HG03460 (cell line): ENCODE results near the gene SURF6.
"Not testable (repeated sequence)": the region's sequence is repeated elsewhere in the genome, so short reads cannot be mapped to it uniquely, and the experiment has no call there.

Experiments used
- ATAC-seq: cut with Tn5 transposase; IDR thresholded peaks from one replicate; pipeline ENCODE4 v1.9.1; 2021; ENCODE audit not compliant: unreplicated experiment

The SURF6 gene

DNA sequence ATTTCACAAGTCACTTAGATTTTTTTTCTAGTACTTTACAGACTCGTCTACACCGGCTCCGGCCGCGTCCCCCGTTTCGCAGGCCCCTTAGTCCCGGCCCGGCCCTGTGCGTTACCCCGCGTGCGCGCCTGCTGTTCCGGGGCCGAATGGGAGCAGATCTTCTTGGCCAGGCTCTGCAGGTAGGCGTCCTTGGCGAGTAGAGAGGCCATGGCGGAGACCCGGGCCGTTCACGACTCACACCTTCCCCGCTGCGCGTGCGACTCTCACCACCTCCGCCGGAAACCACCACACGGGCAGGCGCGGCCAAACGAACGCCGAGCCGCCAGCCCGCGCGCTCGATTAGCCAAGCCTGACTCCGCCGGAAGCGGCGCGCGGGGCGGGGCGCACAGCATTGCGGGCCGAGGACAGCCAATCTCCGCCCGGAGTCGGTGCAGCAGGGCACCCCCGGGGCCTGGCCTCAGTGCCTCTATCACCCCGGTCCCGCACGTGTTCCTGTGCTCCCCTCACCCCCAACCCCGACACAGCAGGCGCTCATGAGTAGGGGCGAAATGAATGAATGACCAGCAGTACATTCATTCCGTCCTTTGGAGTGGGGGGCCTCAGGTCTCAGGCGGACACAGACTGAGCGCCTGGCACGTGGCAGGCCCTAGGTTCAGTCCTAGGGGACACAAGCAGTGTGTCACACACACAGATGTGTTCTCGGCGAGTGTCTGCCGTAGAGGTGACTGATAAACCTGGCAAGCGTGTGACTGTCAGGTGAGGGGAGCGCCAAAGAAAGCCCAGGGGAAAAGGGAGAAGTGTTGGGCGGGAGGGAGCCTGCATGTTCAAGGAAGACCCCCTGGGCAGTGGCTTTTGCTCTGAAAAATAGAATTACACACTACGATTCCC lies at the start of gene SURF6:
SURF6 (minus strand) TSS at position 265 of the 888 bp plus-strand sequence; CDS start at position 209, 56 bp downstream.
- peak; percentile 86 for ATAC-seq

DNA sequence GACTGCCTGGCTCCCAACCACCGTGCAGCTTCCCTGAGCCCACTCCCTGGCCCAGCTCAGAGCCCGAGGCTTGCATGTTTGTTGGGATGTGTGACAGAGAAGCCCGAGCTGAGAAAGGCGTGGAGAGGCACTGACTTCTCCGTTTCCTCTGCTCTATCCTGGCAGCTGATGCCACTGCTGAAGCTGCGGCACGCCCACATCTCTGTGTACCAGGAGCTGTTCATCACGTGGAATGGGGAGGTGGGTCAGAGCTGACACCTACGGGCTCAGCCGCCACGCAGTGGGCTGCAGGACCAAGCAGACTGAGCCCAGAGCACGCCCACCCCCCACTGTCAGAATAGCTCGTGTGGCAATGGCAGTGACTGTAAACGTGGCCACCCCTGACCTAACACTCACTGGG lies 49.5 kb upstream of the SURF6 start:
- ATAC-seq: no peak

DNA sequence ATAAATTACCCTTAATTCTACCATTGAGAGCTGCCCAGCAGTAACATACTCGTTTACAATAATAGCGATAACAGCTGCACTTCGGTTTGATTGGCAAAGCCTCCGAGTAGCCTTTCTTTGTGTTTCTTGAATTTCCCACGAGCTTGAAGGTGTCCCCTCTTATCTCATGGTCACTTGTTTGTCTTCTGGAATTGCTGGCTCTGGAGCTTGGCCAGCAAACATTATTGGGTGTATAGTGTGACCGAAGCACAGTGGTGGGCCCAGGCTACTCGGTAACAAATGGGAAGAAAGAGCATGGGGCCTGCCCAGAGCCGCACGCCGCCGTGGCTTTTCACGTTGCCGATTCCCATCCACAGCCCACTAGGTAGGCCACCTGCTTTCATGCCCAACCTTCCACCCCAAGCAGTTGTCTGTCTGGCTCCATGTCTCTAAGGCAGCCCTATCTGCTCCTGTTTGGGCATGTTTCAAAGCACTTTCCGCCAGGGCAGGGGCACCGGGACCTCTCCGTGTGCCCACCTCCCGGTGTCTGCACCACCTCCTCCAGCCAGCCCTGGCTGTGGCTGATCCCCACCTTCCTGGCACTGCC lies 48.8 kb upstream of the SURF6 start:
- no peak for ATAC-seq

DNA sequence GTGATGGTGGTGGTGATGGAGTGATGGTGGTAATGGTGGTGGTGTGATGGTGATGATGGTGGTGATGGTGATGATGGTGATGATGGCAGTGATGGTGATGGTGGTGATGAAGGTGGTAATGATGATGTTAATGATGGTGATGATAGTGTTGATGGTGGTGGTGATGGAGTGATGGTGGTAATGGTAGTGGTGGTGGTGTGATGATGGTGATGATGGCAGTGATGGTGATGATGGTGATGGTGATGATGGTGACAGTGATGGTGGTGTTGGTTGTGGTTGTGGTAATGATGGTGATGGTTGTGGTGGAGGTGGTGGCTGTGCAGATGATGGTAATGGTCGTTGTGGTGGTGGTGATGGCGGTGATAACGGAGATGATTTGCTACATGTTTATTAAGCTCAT lies 47.5 kb upstream of the SURF6 start:
- ATAC-seq: no peak

DNA sequence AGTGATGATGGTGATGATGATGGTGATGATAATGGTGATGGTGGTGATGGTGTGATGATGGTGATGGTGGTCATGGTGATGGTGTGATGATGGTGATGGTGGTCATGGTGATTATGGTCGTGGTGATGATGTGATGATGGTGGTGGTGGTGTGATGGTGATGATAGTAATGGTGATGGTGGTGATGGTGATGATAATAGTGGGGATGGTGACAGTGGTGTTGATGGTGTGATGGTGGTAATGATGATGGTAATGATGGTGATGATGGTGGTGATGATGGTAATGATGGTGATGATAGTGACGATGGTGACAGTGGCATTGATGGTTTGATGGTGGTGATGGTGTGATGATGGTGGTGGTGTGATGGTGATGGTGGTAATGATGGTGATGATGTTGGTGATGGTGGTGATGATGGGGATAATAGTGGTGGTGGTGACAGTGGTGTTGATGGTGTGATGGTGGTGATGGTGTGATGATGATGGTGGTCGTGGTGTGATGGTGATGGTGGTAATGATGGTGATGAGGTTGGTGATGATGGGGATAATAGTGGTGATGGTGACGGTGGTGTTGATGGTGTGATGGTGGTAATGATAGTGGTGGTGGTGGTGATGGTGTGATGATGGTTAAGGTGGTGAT lies 46.6 kb upstream of the SURF6 start:
- no peak for ATAC-seq

DNA sequence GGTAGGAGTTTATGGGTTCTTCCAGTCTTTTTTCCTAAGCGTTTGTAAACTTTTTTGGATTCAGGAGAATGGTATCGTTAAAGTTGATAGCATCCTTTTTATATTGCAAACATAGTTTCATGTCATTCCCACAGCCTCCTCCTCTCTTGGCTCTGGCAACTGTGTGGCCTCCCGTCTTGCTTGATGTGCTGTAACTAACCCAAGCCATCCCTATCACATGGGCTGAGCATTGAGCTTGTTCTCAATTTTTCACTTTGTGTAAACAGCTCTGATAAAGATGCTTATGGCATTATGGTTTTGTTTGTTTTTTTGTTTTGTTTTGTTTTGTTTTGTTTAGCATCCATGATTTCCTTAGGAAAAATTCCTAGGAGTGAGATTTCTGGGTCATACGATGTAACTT lies 44.7 kb upstream of the SURF6 start:
- no peak for ATAC-seq

DNA sequence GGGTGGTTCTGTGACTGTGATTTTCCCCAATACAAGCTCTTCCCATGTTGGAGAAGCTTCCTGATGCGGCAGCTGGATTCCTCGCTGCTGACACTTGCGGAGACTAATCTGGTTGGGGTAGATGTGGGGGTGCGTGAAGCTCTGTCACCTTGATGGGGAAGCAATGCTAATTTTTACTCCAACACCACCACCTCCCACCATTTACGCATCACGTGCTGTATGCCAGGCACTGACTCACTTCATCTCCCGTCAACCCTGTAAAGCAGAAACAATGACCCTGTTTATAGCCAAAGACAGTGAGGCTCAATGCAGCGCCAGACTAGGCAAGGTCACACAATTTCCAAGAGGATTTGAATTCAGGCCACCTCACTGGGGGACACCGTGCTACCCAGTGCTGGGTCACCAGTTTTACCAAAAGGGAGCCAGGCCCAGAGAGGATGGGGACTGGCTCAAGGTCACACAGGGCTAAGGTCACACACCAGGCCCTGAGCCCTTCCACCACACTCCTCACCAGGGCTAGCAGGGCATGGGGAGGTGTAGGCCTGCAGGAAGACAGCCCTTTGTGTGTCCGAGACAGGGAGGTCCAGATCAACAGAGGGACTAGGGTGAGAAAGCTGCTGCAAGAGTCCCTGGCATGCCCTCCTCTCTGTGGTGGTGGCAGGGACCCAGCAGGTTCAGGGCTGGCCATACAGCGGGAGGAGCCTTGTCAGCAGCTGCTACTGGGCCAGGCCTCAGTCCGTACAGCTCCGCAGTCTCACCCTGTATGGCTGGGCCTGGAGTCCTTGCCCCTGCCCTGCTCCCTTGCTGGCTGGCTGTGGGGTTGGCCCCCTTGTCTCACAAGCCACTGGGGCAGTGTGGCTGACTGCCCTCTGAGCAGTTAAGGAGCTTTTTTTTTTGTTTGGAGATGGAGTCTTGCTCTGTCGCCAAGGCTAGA lies 43.4 kb upstream of the SURF6 start:
- ATAC-seq: no peak

DNA sequence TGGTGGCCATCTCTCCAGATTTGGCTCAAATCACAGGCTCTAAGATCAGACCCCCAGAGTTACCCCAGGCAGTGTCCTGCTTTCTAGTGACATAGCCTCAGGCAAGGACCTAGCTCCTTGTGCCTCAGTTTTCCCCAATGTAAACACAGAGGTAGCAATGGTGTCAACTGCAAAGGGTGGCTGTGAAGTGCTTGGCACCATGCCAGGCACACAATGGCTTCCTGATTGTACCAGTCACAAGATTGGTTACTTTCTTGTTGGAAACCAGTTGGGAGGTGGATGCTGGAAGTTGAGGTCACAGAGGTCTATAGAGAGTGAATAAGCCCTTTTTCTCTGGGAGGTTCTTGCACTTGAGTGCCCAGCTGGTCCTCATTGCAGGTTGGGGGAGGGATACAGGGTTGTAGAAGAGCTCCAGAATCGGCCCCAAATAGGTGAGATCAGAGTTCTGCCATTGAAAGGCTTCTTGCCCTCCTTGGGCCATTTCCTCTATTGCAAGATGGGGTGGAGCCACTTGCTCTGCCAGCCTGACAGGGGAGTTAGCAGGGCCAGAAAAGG lies 42.5 kb upstream of the SURF6 start:
- ATAC-seq: no peak

DNA sequence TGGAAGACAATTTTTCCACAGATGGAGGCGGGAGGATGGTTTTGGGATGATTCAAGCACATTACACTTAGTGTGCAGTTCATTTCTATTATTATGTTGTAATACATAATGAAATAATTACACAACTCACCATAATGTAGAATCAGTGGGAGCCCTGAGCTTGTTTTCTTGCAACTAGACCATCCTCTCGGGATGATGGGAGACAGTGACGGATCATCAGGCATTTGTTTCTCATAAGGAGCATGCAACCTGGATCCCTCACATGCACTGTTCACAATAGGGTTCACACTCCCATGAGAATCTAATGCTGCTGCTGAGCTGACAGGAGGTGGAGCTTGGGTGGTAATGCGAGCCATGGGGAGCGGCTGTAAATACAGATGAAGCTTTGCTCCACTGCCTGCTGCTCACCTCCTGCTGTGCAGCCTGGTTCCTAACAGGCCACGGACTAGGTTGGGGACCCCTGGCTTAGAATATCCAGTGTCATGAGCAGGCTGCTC lies 41.8 kb upstream of the SURF6 start:
- ATAC-seq: no peak

DNA sequence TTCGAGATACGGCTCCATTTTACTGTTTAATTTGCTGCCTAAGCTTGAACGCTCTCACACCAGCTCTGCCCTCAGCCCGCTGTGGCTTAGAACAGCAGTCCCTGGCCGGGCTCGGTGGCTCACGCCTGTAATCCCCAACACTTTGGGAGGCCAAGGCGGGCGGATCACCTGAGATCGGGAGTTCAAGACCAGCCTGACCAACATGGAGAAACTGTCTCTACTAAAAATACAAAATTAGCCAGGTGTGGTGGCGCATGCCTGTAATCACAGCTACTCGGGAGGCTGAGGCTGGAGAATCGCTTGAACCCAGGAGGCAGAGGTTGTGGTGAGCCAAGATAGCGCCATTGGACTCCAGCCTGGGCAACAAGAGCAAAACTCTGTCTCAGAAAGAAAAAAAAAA lies 41.3 kb upstream of the SURF6 start:
- not testable (repeated sequence) for ATAC-seq

DNA sequence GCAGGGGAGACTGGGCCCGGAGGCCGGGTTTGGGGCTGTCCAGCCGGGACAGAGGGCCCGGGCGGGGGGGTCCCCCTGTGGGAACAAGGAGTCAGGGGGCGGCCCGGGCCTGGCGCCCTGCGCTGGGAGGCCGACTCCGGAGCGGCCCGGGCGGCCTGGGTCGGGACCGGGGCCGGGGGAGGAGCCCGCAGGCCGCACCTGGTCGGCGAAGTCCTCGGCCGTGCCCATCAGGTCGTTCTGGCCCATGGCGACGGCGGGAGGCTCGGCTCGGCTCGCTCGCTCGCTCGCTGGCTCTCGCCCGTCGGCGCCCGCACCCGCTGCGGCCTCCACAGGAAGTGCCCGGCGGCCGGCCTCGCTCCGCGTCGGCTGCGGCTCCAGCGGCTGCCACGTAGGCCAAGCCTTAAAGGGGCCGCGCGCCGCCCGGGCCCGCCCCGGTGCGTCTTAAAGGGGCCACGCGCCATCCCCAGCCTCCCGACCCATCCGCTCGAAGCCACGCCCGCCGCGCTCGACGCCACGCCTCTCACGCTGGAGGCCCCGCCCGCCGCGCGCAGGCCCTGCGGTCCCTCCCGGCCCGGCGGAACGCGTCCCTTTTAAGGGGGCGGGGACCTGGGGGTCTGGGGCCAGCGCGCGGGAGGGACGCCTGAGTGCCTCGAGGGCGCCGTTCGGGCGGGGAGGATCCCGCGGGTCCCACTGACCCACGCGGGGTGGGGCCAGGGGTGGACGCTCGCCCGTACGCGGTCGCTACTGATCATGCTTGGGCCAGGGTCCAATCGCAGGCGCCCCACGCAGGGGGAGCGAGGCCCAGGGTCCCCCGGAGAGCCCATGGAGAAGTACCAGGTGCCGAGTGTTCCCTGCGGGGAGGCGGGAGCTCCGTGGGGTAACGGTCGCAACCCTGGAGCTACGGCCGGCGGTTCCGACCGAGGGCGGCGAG lies 40.0 kb upstream of the SURF6 start, which contains the start of the genes STKLD1 and SURF4:
STKLD1 (plus strand) TSS at position 643 of the 931 bp plus-strand sequence; CDS start at position 751, 108 bp downstream.
SURF4 (minus strand) TSS at position 337 of the 931 bp plus-strand sequence; CDS start at position 246, 91 bp downstream.
- peak; percentile 82 for ATAC-seq

DNA sequence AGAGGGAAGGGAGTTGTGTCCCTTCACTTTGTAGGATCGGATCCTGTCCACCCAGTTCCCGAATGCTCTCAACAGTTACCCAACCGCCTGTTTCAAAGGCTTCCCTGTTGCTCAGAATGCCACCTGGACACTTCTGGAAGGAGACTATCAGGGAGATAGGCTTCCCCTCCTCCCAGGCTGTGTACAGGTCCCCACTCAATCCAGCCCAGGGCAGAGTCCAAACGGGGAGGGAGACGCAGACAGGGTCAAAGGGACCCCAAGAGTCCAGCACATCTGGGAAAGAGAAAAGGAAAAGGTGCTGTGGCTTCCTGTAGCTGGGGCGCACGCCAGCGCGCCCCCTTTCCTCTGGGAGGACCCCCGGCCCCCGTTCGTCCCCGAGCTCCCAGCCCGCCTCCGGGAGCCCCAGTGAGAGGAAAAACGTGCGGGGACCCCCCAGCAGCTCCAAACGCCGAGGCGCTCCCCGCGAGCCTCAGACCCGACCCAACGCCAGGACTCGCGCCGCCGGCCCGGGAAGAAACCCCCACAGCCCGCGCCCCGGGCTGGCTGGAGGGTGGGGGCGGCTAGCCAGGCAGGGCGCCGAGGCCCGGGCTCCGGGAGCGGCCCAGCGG lies 39.2 kb upstream of the SURF6 start:
- ATAC-seq: peak; percentile 7

DNA sequence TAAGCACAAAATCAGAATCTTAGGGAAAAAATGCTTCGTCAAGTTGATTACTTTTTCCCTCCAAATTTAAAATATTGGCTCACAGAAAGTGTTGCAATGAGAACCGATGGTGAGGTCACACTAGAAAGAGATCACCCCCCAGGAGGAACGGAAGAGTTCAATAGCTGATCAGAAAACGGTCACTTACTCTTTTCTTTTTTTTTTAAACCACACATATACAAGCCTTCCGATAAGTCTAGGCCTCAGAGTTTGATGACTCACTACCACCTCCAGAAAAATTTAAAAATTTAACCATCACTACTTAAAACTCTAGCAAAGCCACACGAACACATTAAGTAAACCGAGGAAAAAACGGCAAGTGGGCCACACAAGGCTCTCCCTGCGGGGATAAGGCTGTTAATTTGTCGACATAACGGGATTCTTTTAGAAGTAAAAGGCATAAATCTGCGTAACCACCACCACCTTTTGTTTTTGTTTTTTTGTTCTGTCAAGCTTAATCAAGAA lies 38.7 kb upstream of the SURF6 start:
- ATAC-seq: no peak

DNA sequence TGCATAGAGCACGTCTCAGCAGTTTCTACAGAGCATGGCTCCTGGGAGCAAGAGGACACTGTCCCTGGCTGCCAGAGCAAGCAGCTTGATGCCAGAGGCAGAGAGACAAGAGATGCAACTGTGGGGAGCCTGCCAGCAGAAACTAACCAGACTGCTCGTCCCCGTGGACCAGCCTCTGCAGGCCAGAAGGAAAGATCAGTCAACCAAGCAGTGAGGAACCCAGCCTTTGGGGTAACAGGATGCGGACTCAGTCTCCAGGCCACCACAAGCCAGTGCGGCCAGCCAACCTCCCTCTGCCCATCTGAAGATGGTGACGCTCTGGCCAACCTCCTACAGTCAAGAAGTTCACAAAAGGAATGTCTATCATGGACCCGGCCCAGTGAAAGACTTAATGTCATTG lies 36.2 kb upstream of the SURF6 start:
- ATAC-seq: no peak

DNA sequence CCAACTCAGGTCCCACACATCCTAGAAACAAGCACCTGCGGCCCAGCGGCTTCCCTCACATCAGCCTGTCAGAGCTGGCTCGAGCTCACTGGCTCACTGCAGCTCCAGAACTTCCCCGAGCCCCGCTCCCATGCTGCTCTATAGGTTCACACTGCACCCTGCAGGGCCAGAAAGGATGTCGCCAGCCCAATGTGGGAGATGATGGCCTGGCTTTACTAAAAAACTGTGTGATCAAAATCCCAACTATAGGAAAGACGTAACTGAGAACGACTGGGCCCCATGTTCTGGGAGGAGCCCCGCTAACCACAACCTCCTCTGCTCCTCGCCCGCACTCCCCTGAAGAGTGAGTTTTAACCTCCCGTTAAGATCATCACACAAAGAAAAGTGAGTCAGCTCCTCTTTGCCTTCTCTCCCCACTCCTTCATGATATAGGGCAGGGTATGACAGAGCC lies 35.3 kb upstream of the SURF6 start:
- ATAC-seq: no peak

DNA sequence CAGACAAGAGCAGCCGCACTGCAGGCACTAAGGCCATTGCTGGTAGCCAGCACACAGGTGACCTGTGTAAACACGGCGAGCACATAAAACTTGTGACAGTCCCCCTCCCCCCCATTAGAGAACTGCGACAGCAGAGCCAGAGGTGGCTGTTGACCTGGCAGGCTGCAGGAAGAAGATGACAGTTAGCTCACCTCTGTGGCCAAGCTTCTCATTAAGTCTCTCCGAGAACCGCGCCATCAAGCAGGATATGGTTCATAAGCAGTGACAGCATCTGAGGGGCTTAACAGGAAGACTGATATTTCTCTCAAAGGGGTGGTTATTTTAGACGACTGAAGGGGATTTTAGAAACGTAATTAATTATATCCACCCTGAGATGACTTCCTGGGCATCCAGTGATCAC lies 34.7 kb upstream of the SURF6 start:
- ATAC-seq: no peak

DNA sequence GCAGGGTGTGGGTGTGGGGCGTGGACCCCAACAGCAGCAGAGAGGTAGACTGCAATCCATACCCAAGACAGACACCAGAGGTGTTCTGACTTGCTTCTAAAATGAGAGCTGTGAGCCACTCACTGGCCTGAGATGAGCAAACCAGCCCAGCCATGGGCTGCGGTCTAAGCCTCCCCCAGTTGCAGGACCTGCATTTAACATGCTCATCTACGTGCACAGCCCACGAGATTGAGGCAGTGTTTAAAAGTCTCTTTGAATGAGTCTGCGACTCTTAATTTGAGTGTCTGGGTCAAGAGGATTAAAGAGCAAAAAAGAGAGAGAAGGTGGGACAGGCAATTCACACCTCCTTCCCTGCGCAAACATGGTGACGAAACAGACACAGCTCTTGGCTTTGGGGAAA lies 33.9 kb upstream of the SURF6 start:
- ATAC-seq: no peak

DNA sequence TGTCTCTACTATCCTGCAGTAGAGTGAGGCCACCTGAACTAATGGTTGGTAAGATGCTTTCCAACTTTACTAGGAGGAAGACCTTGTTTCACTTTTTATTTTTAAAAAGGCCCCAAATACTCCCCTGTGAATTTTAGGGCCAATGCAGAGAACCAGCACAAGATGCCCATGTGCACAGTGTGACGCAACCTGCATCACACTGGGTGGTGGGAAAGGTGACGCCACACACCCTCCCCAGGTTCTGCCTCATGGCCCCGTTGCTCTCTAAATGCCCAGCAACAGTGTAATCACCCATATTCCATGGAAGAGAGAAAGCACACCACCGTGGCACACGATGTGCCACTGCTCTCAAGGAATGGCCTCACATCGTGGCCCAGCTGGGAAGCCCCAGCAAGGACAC lies 33.4 kb upstream of the SURF6 start:
- ATAC-seq: no peak
